Stimulated activated CD8-positive, alpha-beta memory T cell treated with anti-CD3 and anti-CD28 coated beads, Interleukin-4, amount 100 ng/mL, for 1 hour (primary cell): ENCODE data around the gene XRCC4.

Experiments
- DNase-seq, 2 donors: peaks; one replicate each; pipeline ENCODE4 v3.0.0-alpha.2; 2020; ENCODE audit warnings: low read depth in 2 of 2, low spot score in 1 of 2

The XRCC4 gene

GRCh38 chr5:83173826-83174225, 96.5 kb downstream of the XRCC4 start:
- DNase-seq, result no peak

DNA sequence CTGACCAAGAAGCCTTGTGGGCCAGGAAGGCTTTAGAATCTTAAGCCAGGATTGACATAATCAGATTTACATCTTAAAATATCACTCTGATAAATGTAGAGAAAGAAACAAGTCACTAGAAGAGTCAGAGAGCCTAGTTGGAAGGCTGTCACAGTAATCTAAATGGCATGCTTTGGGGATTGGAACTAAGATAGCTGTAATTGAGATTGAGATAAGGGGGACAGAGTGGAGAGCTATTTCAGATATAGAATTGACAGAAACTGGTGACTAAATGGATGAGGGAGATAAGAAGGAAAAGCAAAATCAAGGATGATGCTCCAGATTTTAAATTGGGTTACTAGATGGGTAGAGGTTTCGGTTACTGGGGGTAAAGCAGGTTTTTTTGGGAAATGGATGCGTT, 100.5 kb downstream of the XRCC4 start:
- no peak for DNase-seq

DNA sequence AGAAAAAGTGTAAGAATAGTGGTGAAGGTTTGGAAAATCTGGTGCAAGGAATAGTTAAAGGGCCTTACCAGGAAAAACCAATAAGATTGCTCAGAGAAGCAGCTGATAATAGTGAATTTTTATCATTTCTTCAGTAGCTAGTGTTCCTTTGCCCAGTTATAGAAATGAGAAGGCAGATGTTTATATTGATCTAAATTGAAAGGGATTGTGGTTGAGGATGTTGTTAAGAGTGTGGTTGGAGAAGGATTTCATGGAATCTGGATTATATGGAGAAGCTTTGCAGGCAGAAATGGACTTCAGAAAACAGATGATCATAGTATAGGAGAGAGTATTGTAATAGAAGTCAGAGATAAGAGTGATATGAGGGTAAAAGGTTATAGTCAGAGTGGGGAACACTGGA, 102.6 kb downstream of the XRCC4 start:
- DNase-seq, result no peak

DNA sequence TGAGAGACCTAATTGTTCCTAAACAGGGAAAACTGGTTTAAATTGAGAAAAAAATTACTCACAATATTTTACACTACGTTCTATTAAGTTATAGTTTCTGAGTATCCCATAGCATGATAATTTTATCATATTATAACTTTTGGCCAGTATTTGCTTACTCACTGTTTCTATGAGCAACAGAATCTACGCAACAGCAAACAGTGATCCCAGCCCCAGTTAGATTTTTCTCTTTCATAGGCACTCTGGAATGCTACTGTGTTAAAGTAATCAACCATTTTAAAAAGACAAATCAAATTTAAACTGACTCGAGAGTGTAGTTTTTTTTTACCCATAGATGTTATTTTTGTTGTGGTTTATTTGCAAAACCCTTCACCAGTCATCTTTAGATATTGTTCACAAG, 107.2 kb downstream of the XRCC4 start:
- DNase-seq, result no peak

DNA sequence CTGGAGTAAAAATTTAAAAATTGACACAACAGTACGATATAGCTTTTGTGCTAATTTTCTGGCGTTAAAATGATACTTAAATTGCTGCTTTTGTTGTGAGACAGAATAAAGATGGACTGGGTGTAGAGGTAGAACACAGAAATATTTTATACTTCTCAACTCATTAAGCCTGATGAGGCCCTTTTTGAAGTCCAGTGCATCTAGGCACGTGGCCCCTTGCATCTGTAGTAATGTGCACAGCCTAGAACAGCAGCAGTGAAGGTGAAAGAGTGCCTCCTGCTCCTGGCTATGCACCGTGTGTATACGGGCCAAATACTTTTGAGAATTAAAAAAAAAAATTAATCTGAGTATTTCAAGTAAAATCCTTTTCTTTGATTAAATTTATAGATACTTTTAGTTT, 115.6 kb downstream of the XRCC4 start:
- no peak for DNase-seq

DNA sequence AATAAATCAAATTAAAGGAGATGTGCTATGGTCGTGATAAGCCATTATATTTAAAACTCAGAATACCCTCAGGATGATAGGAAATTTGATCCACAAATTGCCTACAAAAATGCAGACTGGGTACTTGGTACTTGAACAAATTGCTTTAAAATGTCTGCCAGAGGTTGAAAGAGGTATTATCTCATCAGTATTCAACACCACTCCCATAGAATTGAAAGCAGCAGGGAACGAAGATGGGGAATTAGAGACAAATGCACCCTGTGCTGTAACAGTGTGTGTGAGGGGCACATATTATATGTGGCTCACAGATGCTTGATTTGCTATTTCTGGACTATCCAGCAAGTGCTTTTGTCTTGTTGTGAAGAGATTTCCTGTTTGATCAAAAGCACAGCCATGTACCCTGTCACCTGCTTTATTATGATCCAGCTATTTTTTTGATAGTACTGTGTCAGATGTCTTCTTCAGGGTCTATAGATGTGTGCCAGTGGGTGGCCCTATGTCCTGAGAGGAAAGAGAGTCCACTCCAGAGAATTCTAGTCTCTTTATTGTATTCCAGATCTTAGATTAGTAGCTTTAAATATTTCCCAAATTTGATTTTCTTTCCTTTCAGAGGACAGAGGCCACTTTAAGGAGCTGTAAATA, 120.1 kb downstream of the XRCC4 start:
- DNase-seq, result no peak

- DNase-seq, result no peak
Observed at GRCh38 chr5:83199126-83199525, 121.8 kb downstream of the XRCC4 start.

DNA sequence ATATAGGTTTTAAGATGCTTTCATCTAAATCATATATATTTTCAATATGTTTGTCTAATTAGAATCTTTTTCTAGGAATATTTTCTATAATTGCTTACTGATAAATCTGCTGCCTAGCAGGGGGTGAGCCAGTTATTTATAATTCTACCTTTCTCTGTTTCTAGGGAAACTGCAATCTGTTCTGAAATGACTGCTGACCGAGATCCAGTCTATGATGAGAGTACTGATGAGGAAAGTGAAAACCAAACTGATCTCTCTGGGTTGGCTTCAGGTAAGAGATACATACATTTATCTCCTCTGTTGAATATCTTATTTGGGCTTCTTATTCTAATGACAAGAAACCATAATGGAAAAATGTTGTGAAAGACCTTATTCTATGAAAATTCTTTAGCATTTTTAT, 127.3 kb downstream of the XRCC4 start:
- DNase-seq, result no peak

DNA sequence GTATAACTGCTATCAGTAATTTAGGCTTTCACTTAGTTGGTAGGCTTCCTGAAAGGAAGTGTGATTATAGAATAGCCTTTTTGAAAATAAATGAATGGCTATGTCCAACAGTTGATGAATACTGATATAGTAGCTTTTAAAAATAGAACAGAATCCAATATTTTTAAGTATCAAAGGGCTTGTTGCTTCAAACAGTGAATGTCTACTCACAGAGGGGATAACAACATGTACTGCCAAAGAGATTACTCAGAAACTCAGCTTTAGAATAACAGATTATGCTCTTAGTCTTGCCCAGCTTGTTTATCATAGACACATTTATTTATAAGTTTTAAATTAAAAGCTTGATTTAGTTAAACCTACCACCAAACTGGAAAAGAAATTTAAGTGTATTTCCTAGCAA, 132.6 kb downstream of the XRCC4 start:
- DNase-seq, result no peak

DNA sequence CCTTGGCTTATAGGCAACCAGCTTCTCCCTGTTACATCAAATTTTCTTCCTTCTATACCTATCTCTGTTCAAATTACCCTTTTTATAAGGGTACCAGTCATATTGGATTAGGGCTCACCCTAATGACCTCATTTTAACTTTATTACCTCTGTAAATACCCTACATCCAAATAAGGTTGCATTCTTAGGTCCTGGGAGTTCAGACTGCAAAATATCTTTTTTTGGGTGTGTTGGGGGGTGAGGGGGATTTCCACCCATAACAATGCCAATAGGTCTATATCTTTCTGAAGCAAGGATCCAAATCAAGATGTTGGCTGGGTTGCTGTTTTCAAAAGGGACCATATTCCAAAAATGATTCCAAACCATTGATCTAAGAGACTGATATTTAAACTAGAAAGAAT, 141.7 kb downstream of the XRCC4 start:
- no peak for DNase-seq

GRCh38 chr5:83219495-83219894, 142.1 kb downstream of the XRCC4 start:
- DNase-seq, result no peak

DNA sequence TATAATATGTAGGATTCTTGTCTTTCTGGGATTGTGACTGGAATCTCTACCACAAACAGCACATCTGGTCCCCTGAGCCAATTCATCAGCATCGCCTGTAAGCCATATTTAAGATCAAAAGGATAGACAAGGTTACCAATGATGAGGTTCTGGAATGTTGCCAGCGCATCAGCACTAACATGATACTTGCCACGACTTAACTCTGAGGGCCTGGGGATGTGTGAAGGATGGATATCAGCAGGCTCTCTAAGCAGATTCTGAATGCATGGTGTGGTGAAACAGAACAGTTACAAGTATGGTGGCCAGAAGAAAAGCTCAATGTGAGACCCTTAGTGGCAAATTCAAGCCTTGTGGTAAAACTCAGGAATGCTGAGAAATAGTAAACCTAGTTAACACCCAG, 143.0 kb downstream of the XRCC4 start:
- DNase-seq, result no peak

- no peak for DNase-seq
Observed at GRCh38 chr5:83222906-83223305, 145.6 kb downstream of the XRCC4 start.

GRCh38 chr5:83227611-83228010, 150.3 kb downstream of the XRCC4 start:
- DNase-seq, result no peak

DNA sequence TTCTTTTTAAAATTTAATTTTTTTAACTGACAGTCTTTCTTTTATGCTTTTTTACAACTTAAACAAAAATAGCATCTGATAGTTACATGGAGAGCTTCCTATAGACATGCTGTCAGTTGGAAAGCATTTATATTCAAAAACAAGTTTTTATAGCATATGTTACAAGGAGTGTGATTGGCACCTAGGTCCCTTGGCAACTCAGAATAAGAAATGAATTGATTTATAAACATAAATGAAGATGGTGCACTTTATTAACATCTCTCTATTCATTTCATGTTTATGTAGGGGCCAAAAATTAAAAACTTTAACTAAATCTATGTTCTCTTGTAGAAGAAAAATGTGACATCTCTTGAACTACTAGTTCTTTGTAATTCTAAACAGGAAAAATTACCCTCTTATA, 153.2 kb downstream of the XRCC4 start:
- no peak for DNase-seq

GRCh38 chr5:83244516-83244915, 167.2 kb downstream of the XRCC4 start:
- no peak for DNase-seq

- no peak for DNase-seq
Observed at GRCh38 chr5:83245037-83245436, 167.7 kb downstream of the XRCC4 start.

GRCh38 chr5:83246071-83246470, 168.7 kb downstream of the XRCC4 start:
- DNase-seq, result no peak

DNA sequence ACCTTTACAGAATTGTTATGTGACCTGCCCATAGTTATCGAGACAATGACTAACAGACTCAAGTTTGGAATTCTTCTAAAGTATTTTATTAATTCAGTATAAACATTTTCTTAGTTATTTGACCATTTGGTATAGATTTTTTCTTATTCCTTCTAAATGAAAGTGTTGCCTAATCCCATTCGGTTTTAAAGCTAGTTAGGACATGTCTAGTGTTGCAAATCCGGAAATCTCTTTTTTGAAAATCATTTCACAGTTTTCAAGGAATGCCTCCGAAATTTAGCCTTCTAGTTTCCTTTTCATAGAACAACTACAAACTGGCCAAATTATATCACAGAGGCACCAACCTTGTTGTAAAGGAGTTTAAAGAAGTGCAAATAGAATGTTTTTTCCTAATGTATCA, 171.8 kb downstream of the XRCC4 start:
- DNase-seq, result no peak

DNA sequence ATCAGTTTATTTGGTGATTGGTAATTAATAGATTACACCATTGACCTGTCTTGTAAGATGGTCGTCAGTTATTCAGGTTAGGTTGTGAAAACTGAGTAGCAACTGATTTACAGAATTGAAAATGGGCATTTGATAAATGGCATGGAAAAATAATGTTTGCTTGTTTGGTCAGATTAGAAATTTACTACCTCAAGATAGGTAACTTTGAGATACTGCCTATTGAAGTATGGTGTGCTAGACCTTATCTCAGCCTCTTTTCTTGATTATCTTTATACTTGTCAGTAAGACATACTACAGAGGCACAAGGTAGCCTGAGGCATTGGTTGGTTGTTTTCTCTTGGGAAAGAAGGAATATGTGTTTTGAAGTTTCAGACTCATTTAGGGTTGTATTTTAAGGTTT, 174.5 kb downstream of the XRCC4 start:
- no peak for DNase-seq

DNA sequence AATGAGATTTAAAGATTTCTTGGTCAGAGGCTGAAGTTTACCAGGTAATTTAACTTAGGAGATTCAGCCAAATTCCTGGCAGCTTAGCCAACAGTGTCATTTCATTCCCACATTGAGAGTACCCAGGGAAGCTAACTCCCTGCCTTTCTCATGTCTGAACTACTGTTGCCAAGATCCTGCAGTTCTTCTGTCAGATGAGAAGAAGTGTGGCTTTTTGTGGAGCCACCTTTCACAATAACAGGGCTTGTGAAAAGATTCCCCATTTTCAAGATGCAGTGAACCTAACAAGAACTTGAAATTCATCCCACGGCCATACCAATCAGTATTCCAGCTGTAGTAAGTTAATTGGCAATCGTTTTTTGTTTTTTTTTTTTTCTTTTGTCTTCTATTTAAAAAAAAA, 176.4 kb downstream of the XRCC4 start:
- no peak for DNase-seq

GRCh38 chr5:83255268-83255667, 177.9 kb downstream of the XRCC4 start:
- DNase-seq, result no peak

DNA sequence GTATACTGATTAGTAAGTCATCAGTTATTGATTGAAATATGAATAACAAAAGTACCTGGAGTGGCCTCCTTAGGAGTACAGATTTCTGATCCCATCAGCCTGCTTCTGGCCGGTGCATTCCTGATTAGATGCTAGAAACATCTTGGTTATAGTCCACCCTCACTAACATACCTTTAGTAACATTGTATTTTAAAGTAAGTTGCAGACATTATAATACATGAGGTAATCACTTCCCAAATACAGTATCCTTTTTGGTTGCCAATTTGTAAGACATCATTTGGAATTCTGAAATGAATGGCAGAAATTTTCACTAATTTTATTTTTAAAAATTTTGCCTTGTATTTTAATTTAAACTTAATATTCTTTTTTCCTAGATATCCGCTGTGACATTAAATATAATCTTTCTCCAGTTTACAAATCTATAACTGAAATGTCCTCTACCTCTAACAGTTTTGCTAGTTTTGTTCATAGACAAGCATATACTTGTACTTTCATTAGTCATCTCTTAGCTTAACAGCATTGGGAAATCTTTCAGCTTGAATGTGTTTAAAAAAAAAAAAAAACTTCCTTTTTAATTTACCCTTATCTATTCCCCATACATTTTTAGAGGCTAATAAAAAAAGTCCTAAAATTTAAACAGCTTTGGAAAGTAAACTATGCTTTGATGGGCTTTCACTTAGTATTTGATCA, 178.9 kb downstream of the XRCC4 start:
- DNase-seq, result no peak
